Measurements from ENCODE around the gene ARID1B. TPM values are rescaled to one million over a fixed set of nuclear protein-coding genes. Genes with fewer than 3 reads are reported as not detected.

Gene ARID1B
- total RNA-seq, 1 donor from 2014 or later: 16.3 TPM

DNA sequence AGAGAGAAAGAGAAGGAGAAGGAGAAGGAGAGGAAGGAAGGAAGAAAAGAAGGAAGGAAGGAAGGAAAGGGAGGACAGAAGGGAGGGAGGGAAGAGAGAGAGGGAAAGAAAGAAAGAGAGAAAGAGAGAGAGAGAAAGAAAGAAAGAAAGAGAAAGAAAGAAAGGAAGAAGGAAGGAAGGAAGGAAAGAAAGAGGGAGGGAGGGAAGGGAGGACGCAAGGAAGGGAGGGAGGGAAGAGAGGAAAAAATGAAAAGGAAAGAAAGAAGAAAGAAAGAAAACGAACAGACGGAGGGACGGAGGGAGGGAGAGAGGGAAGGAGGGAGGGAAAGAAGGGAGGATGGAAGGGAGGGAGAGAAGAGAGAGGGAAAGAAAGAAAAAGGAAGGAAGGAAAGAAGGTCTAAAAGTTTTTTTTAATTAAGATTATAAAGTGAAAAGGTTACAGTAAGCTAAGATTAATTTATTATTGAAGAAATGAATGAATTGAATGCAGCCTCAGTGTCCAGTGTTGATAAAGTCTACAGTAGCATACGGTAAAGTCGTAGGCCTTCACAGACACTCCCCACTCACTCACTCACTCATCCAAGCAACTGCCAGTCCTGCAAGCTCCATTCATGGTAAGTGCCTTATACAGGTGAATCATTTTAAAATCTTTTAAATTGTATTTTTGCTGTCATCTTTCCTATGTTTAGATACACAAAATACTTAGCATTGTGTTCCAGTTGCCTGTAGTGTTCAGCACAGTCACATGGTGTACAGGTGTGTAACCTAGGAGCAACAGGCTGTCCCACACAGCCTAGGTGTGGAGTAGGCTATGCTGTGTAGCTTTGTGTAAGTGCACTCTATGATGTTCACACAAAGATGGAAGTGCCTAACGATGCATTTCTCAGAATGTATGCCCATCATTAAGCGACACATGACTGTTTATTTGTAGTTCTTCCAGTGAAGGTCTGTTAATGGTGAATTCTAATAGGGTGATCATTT is 20.3 kb upstream of the ARID1B start:
- FAIRE-seq: no peak
- TF ChIP-seq, protein P1, sequence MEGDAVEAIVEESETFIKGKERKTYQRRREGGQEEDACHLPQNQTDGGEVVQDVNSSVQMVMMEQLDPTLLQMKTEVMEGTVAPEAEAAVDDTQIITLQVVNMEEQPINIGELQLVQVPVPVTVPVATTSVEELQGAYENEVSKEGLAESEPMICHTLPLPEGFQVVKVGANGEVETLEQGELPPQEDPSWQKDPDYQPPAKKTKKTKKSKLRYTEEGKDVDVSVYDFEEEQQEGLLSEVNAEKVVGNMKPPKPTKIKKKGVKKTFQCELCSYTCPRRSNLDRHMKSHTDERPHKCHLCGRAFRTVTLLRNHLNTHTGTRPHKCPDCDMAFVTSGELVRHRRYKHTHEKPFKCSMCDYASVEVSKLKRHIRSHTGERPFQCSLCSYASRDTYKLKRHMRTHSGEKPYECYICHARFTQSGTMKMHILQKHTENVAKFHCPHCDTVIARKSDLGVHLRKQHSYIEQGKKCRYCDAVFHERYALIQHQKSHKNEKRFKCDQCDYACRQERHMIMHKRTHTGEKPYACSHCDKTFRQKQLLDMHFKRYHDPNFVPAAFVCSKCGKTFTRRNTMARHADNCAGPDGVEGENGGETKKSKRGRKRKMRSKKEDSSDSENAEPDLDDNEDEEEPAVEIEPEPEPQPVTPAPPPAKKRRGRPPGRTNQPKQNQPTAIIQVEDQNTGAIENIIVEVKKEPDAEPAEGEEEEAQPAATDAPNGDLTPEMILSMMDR (IDR thresholded peaks at IDR 0.05; ENCODE audit: insufficient read depth, low read length, severe bottlenecking): no peak
- no peak overlapping the region for H3K4me3 ChIP-seq (ENCODE audit: low read depth, low read length)
- no peaks in the 10 kb centered on the region for H3K36me3 ChIP-seq (ENCODE audit: control insufficient read depth, insufficient read depth, low read length)
- no peak for DNase-seq (ENCODE audit: low read depth)
- H3K27me3 ChIP-seq (ENCODE audit: control insufficient read depth, insufficient read depth, low read length): no peaks in the 10 kb centered on the region

DNA sequence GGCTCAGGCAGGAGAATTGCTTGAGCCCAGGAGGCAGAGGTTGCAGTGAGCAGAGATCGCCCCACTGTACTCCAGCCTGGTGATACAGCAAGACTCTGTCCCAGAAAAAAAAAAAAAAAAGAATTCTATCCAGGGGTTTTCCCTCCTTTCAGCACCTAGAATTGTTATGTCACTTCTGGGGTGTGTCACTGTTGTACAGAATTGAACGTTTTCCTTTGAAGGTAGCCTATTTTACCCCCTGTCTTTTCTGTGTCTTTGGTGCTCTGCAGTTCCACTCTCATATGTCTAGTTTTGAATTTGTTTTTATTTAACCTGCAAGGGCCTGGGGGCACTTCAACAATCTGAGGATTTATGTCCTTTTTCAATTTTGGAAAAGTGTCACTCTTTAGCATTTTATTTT is 19.3 kb upstream of the ARID1B start:
- Histone ChIP-seq H3K4me3 (ENCODE audit: low read depth, low read length) (no peak overlapping the region), H3K27me3 (ENCODE audit: control insufficient read depth, insufficient read depth, low read length) (no peaks in the 10 kb centered on the region), H3K36me3 (ENCODE audit: control insufficient read depth, insufficient read depth, low read length) (no peaks in the 10 kb centered on the region)
- TF ChIP-seq, protein P1 (IDR thresholded peaks at IDR 0.05; ENCODE audit: insufficient read depth, low read length, severe bottlenecking): no peak
- no peak for DNase-seq (ENCODE audit: low read depth)
- FAIRE-seq: no peak

DNA sequence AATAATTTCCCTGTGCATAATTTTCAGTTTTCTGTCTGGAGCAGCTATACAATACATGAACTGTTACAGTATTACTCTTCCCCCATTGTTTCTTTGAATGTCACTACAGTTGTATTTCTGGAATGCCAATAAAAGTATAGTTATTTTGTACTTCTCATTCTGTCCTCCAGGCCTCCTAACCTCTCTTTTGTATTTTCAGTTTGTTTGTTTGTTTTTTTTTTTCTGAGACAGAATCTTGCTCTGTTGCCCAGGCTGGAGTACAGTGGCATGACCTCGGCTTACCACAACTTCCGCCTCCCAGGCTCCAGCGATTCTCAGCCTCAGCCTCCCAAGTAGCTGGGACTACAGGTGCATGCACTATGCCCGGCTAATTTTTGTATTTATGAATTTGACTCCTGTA is 16.8 kb upstream of the ARID1B start:
- no peaks in the 10 kb centered on the region for H3K27me3 ChIP-seq (ENCODE audit: control insufficient read depth, insufficient read depth, low read length)
- no peak overlapping the region for H3K4me3 ChIP-seq (ENCODE audit: low read depth, low read length)
- H3K36me3 ChIP-seq (ENCODE audit: control insufficient read depth, insufficient read depth, low read length): no peaks in the 10 kb centered on the region
- TF ChIP-seq, protein P1 (IDR thresholded peaks at IDR 0.05; ENCODE audit: insufficient read depth, low read length, severe bottlenecking): no peak
- DNase-seq (ENCODE audit: low read depth) (no peak), FAIRE-seq (no peak)

DNA sequence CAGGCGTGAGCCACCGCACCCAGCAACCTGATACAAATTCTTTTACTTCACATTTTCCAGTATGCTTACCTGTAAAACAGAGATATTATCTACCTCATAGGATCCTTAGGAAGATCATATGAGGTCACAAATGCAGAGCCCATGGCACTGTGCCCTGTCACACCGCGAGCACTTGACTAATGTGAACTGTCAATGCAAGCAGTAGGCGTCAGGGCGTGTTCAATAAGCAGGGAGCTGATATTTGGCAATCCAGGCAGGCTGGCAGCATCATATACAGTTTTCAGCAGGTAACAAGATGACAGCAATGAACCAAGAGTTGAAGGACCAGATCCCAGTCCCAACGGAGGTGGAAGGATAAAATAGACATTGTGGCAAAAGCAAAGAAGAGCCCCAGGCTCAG is 14.6 kb upstream of the ARID1B start:
- Histone ChIP-seq H3K4me3 (ENCODE audit: low read depth, low read length) (no peak overlapping the region), H3K27me3 (ENCODE audit: control insufficient read depth, insufficient read depth, low read length) (no peaks in the 10 kb centered on the region), H3K36me3 (ENCODE audit: control insufficient read depth, insufficient read depth, low read length) (no peaks in the 10 kb centered on the region)
- TF ChIP-seq, protein P1 (IDR thresholded peaks at IDR 0.05; ENCODE audit: insufficient read depth, low read length, severe bottlenecking): no peak
- FAIRE-seq (no peak), DNase-seq (ENCODE audit: low read depth) (no peak)

DNA sequence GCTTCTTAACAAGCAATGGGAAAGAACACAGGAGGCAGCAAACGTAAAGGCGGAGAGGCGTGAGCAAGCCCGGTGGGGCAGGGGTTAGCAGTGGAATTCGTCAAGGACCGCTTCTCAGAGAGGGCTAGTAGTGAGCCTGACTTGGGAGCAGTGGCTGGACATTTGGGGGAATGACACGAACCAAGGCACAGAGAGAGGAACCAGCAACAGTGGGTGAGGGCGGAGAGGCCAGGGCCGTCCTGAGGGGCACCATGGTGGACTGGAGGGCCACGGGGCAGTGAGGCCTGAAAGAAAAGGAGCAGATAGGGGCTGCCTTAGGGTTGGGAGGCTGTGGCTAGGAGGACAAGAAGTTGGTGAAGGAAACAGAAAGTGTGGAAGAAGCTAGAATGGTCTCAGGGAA is 12.1 kb upstream of the ARID1B start:
- no peak overlapping the region for H3K4me3 ChIP-seq (ENCODE audit: low read depth, low read length)
- H3K27me3 ChIP-seq (ENCODE audit: control insufficient read depth, insufficient read depth, low read length): no peaks in the 10 kb centered on the region
- FAIRE-seq: no peak
- no peaks in the 10 kb centered on the region for H3K36me3 ChIP-seq (ENCODE audit: control insufficient read depth, insufficient read depth, low read length)
- TF ChIP-seq, protein P1 (IDR thresholded peaks at IDR 0.05; ENCODE audit: insufficient read depth, low read length, severe bottlenecking): no peak
- no peak for DNase-seq (ENCODE audit: low read depth)
